SU-DHL-6 (cell line): ENCODE results near the gene ZNF525.

Source experiments
- CTCF ChIP-seq: fragments of 200-600 bp; sonication (generic); IDR thresholded peaks from one replicate; pipeline ENCODE4 v1.5.1; 2017; ENCODE audit warnings: antibody characterized with exemption, mild to moderate bottlenecking, low read length, moderate library complexity; ENCODE audit not compliant: insufficient read depth, poor library complexity, severe bottlenecking
- EZH2phosphoT487 ChIP-seq: fragments of 200-600 bp; sonication (generic), shearing (Covaris generic); conservative IDR thresholded peaks from 2 replicates; pipeline ENCODE4 v1.6.1; 2018; ENCODE audit warnings: mild to moderate bottlenecking, antibody characterized with exemption, low read length, moderate library complexity, mixed read lengths

GRCh38 chr19:53357821-53358581, 7.5 kb upstream of the ZNF525 start:
- TF ChIP-seq CTCF (no peak), EZH2phosphoT487 (no peak)
